GM21786 (cell line): ENCODE measurements around the gene MYOZ1.
"Not testable (repeated sequence)": the region's sequence is repeated elsewhere in the genome, so short reads cannot be mapped to it uniquely, and the experiment has no call there.

Source experiments
- ATAC-seq: cut with Tn5 transposase; IDR thresholded peaks from one replicate; pipeline ENCODE4 v1.9.1; 2021; ENCODE audit not compliant: unreplicated experiment

MYOZ1 gene

GRCh38 chr10:73647875-73648651, 6.8 kb upstream of the MYOZ1 start:
- no peak for ATAC-seq

- no peak for ATAC-seq
Observed at GRCh38 chr10:73647211-73647874, 6.1 kb upstream of the MYOZ1 start.

GRCh38 chr10:73646598-73647041, 5.3 kb upstream of the MYOZ1 start:
- ATAC-seq, result no peak

- no peak for ATAC-seq
Observed at GRCh38 chr10:73645251-73645650, 4.0 kb upstream of the MYOZ1 start.

GRCh38 chr10:73644767-73645166, 3.5 kb upstream of the MYOZ1 start:
- ATAC-seq, result no peak

GRCh38 chr10:73644015-73644743, 2.9 kb upstream of the MYOZ1 start:
- ATAC-seq, result no peak

GRCh38 chr10:73643362-73643761, 2.1 kb upstream of the MYOZ1 start:
- ATAC-seq, result no peak

- no peak for ATAC-seq
Observed at GRCh38 chr10:73639286-73639685, 2.0 kb downstream of the MYOZ1 start.

- no peak for ATAC-seq
Observed at GRCh38 chr10:73635781-73636180, 5.5 kb downstream of the MYOZ1 start.

GRCh38 chr10:73634421-73634820, 6.9 kb downstream of the MYOZ1 start:
- no peak for ATAC-seq

- no peak for ATAC-seq
Observed at GRCh38 chr10:73629165-73629564, 12.1 kb downstream of the MYOZ1 start.

GRCh38 chr10:73628405-73628804, 12.9 kb downstream of the MYOZ1 start:
- ATAC-seq, result no peak

GRCh38 chr10:73627300-73627699, 14.0 kb downstream of the MYOZ1 start:
- ATAC-seq, result no peak

- ATAC-seq, result peak; percentile 95
Observed at GRCh38 chr10:73625884-73626752, 15.2 kb downstream of the MYOZ1 start.

- peak; percentile 34 for ATAC-seq
Observed at GRCh38 chr10:73625004-73625883, 16.0 kb downstream of the MYOZ1 start.

GRCh38 chr10:73623056-73623455, 18.2 kb downstream of the MYOZ1 start:
- no peak for ATAC-seq

- not testable (repeated sequence) for ATAC-seq
Observed at GRCh38 chr10:73620974-73621373, 20.3 kb downstream of the MYOZ1 start.

GRCh38 chr10:73617143-73617542, 24.1 kb downstream of the MYOZ1 start:
- ATAC-seq, result not testable (repeated sequence)

- ATAC-seq, result no peak
Observed at GRCh38 chr10:73614720-73615119, 26.6 kb downstream of the MYOZ1 start.

- no peak for ATAC-seq
Observed at GRCh38 chr10:73609116-73609515, 32.2 kb downstream of the MYOZ1 start.
